K562 (cell line): Measurements from ENCODE around the gene PAX8. TPM values are rescaled to one million over a fixed set of nuclear protein-coding genes. Genes with fewer than 3 reads are reported as not detected.

Source experiments
- ATF1 ChIP-seq, 2 experiments: fragments of 450-650 bp in 1 of 2; IDR thresholded peaks; 2 replicates each; pipeline ENCODE4 v1.6.1; 2016; ENCODE audit warnings: missing compliant biosample characterization in 1 of 2, missing genetic modification characterization in 1 of 2
- FOSL1 ChIP-seq: fragments of 200-800 bp; sonication (Bioruptor generic); conservative IDR thresholded peaks from 2 replicates; pipeline ENCODE4 v1.6.1; 2016; ENCODE audit warnings: missing genetic modification characterization, missing compliant biosample characterization
- HIVEP1 ChIP-seq: fragments of 250-450 bp; sonication (Bioruptor Pico); IDR thresholded peaks from 2 replicates; pipeline ENCODE4 v1.4.0; 2020; ENCODE audit warnings: mild to moderate bottlenecking
- JUN ChIP-seq, 2 experiments: sonication (generic) in 1 of 2; formaldehyde crosslinking in 1 of 2; IDR thresholded peaks; 2 replicates each; pipeline versions ENCODE4 v1.6.1 to v1.8.0; 2012 to 2022; ENCODE audit warnings: borderline replicate concordance in 2 of 2, mild to moderate bottlenecking in 2 of 2, improper control_type of control experiment in 1 of 2, low read depth in 1 of 2, low read length in 1 of 2, missing genetic modification reagents in 1 of 2
- L3MBTL2 ChIP-seq: fragments of 450-650 bp; IDR thresholded peaks from 2 replicates; pipeline ENCODE4 v1.6.1; 2016; ENCODE audit warnings: mild to moderate bottlenecking, moderate library complexity
- PML ChIP-seq: IDR thresholded peaks from 2 replicates; pipeline ENCODE4 v1.6.1; 2012; ENCODE audit warnings: low read length, inconsistent platforms
- RBFOX2 ChIP-seq: fragments of 200-400 bp; formaldehyde crosslinking; IDR thresholded peaks from 2 replicates; pipeline ENCODE4 v1.6.1; 2017; ENCODE audit warnings: low read depth, mild to moderate bottlenecking, low read length, moderate library complexity
- RBM22 ChIP-seq: fragments of 200-400 bp; formaldehyde crosslinking; IDR thresholded peaks from 2 replicates; pipeline ENCODE4 v1.6.1; 2018; ENCODE audit warnings: low read length, low read depth; ENCODE audit not compliant: poor library complexity, severe bottlenecking
- SIX5 ChIP-seq, 2 experiments: IDR thresholded peaks; 2 replicates each; pipeline ENCODE4 v1.6.1; 2011; ENCODE audit warnings: low read length in 2 of 2, borderline replicate concordance in 1 of 2, low read depth in 1 of 2, mild to moderate bottlenecking in 1 of 2, moderate library complexity in 1 of 2; ENCODE audit not compliant: insufficient read depth in 1 of 2
- TAF7 ChIP-seq: fragments of 450-650 bp; IDR thresholded peaks from 2 replicates; pipeline ENCODE4 v1.6.1; 2016; ENCODE audit warnings: missing genetic modification characterization, missing compliant biosample characterization
- ZNF445 ChIP-seq: fragments of 250-450 bp; sonication (Bioruptor Pico); IDR thresholded peaks from 2 replicates; pipeline ENCODE4 v1.4.0; 2020; ENCODE audit warnings: low read depth, mild to moderate bottlenecking, moderate library complexity
- ZNF644 ChIP-seq: fragments of 200-800 bp; sonication (Bioruptor generic); IDR thresholded peaks from 2 replicates; pipeline ENCODE4 v1.6.1; 2016; ENCODE audit warnings: low read depth, missing genetic modification characterization, missing compliant biosample characterization
- ZNF717 ChIP-seq: fragments of 250-450 bp; sonication (Bioruptor Pico); IDR thresholded peaks from 2 replicates; pipeline ENCODE4 v1.5.0; 2021
- ZNF778 ChIP-seq: fragments of 450-650 bp; formaldehyde crosslinking; IDR thresholded peaks from 2 replicates; pipeline ENCODE4 v1.4.0; 2020; ENCODE audit warnings: mild to moderate bottlenecking, moderate library complexity
- polyA plus RNA-seq, 8 experiments: library from polyadenylated mRNA; depleted of rRNA in 4 of 8; stranded (reverse) in 5 of 8; unstranded in 3 of 8; fragments of >200 nt; fragmentation: Nextera tagmentation in 2 of 8; fragmentation: Illumina TruSeq in 1 of 8; extraction: Ambion mirVana in 2 of 8; extraction: Trizol in 1 of 8; gene quantifications; 2 replicates each; pipeline versions ENCODE4 v1.2.1 to v1.2.3, GENCODE V29; 2011 to 2014; ENCODE audit warnings: inconsistent platforms in 1 of 8, missing spikeins in 1 of 8
- total RNA-seq, 7 experiments: library from RNA; depleted of rRNA in 6 of 7; stranded (reverse); fragments of >200 nt in 6 of 7; fragmentation: Illumina TruSeq in 2 of 7; extraction: Trizol in 2 of 7; gene quantifications; 2 replicates each; pipeline versions ENCODE4 v1.2.1 to v1.2.3, GENCODE V29; 2011 to 2021; ENCODE audit warnings: low replicate concordance in 1 of 7
- TF ChIP-seq, protein P1 (sequence below): sonication (generic); formaldehyde crosslinking; IDR thresholded peaks from 2 replicates; pipeline ENCODE4 v1.8.1; 2023; ENCODE audit warnings: mild to moderate bottlenecking, missing genetic modification reagents
- TF ChIP-seq, protein P2 (sequence below): fragments of 250-450 bp; sonication (Bioruptor Pico); IDR thresholded peaks from 2 replicates; pipeline ENCODE4 v1.5.0; 2020; ENCODE audit warnings: mild to moderate bottlenecking, borderline replicate concordance
- TF ChIP-seq, protein P3 (sequence below): fragments of 250-450 bp; sonication (Bioruptor Pico); IDR thresholded peaks from 2 replicates; pipeline ENCODE4 v1.5.0; 2021; ENCODE audit warnings: mild to moderate bottlenecking, borderline replicate concordance

Gene PAX8
- total and polyA plus RNA-seq, 9 of the 15 experiments (the other 6 are each of a cell fraction or from before 2014, with no cell fraction given), result 0.13 to 2.1 (median 0.51) TPM

DNA sequence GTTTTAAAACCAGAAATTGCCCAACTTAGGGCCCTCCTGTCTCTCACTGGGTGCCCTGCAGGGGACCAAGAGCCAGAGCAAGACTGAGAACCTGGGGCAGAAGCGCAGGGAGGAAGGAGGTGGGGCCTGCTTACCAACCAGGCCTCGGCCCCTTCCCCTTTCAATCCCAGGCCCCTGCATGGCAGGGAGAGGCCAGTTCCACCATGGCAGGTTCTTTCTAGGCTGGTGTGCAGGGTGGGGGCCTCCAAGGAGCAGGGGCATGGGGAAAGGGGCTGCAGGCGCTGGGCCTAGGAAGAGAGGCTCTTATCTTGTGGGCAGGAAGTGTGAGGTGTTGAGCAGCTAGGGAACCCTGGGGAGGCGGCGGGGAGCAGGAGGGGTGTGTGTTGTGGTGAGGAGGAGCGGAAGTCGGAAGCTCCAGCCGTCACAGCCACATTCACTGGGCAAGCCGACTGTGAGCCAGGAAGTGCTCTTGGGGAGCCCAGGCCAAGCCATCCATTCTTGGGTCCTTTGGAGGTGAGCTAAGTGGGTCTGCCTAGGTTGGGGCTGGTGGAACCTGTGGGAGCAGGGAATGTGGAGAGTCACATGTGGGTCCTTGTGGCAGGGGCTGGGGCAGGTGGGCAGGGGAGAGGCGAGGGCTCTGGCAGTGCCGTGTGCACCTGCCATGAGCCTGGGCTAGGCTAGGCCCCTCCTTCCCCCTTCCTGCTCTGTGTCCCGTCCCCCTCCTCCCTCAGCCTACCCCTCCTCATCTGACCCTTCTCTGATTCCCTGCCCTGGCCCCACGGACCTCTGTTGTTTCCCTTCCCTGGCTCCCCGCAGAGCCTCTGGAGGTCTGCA, 105.0 kb downstream of the PAX8 start, which contains the start of gene PSD4 (continued):
- TF ChIP-seq, protein P1, sequence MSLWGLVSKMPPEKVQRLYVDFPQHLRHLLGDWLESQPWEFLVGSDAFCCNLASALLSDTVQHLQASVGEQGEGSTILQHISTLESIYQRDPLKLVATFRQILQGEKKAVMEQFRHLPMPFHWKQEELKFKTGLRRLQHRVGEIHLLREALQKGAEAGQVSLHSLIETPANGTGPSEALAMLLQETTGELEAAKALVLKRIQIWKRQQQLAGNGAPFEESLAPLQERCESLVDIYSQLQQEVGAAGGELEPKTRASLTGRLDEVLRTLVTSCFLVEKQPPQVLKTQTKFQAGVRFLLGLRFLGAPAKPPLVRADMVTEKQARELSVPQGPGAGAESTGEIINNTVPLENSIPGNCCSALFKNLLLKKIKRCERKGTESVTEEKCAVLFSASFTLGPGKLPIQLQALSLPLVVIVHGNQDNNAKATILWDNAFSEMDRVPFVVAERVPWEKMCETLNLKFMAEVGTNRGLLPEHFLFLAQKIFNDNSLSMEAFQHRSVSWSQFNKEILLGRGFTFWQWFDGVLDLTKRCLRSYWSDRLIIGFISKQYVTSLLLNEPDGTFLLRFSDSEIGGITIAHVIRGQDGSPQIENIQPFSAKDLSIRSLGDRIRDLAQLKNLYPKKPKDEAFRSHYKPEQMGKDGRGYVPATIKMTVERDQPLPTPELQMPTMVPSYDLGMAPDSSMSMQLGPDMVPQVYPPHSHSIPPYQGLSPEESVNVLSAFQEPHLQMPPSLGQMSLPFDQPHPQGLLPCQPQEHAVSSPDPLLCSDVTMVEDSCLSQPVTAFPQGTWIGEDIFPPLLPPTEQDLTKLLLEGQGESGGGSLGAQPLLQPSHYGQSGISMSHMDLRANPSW (CRISPR knock-in tag), result no peak
- TF ChIP-seq, protein P2, sequence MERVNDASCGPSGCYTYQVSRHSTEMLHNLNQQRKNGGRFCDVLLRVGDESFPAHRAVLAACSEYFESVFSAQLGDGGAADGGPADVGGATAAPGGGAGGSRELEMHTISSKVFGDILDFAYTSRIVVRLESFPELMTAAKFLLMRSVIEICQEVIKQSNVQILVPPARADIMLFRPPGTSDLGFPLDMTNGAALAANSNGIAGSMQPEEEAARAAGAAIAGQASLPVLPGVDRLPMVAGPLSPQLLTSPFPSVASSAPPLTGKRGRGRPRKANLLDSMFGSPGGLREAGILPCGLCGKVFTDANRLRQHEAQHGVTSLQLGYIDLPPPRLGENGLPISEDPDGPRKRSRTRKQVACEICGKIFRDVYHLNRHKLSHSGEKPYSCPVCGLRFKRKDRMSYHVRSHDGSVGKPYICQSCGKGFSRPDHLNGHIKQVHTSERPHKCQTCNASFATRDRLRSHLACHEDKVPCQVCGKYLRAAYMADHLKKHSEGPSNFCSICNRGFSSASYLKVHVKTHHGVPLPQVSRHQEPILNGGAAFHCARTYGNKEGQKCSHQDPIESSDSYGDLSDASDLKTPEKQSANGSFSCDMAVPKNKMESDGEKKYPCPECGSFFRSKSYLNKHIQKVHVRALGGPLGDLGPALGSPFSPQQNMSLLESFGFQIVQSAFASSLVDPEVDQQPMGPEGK, result no peak
- TF ChIP-seq TAF7 (tag), result no peak
- TF ChIP-seq JUN (IDR thresholded peaks at IDR 0.05; ENCODE audit: borderline replicate concordance, low read depth, low read length), result no peak
- TF ChIP-seq JUN (CRISPR knock-in tag; IDR thresholded peaks at IDR 0.05; ENCODE audit: borderline replicate concordance), result no peak
- TF ChIP-seq FOSL1 (tag), result peak; percentile 36; the same call in 1 of the 2 replicates
- TF ChIP-seq RBFOX2, result peak; percentile 90
- TF ChIP-seq ATF1 (CRISPR knock-in tag; IDR thresholded peaks at IDR 0.05), result no peak
- peak; percentile 53; the same call in 1 of the 2 replicates for TF ChIP-seq ATF1 (tag; IDR thresholded peaks at IDR 0.05)
- no peak; the same call in 1 of the 2 replicates for TF ChIP-seq PML
- TF ChIP-seq ZNF778 (CRISPR knock-in tag), result no peak
- TF ChIP-seq ZNF717 (CRISPR knock-in tag), result no peak
- TF ChIP-seq HIVEP1 (CRISPR knock-in tag), result 0 out of 2 replicates have a peak, but pooled peaks have one; percentile 18
- no peak for TF ChIP-seq ZNF644 (tag)
- TF ChIP-seq ZNF445 (CRISPR knock-in tag), result no peak
- TF ChIP-seq, protein P3, sequence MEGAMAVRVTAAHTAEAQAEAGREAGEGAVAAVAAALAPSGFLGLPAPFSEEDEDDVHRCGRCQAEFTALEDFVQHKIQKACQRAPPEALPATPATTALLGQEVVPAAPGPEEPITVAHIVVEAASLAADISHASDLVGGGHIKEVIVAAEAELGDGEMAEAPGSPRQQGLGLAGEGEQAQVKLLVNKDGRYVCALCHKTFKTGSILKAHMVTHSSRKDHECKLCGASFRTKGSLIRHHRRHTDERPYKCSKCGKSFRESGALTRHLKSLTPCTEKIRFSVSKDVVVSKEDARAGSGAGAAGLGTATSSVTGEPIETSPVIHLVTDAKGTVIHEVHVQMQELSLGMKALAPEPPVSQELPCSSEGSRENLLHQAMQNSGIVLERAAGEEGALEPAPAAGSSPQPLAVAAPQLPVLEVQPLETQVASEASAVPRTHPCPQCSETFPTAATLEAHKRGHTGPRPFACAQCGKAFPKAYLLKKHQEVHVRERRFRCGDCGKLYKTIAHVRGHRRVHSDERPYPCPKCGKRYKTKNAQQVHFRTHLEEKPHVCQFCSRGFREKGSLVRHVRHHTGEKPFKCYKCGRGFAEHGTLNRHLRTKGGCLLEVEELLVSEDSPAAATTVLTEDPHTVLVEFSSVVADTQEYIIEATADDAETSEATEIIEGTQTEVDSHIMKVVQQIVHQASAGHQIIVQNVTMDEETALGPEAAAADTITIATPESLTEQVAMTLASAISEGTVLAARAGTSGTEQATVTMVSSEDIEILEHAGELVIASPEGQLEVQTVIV, result no peak
- TF ChIP-seq SIX5 (IDR thresholded peaks at IDR 0.05; ENCODE audit: borderline replicate concordance in 1 of 2, insufficient read depth in 1 of 2, low read depth in 1 of 2, low read length in 2 of 2), result no peak
- no peak for TF ChIP-seq RBM22
- peak; percentile 77 for TF ChIP-seq L3MBTL2
